K562 (cell line): Measurements from ENCODE around the gene PSMB10. TPM values are rescaled to one million over a fixed set of nuclear protein-coding genes. Genes with fewer than 3 reads are reported as not detected.

Source experiments
- FOXK2 ChIP-seq, 2 experiments: fragments of 450-650 bp; IDR thresholded peaks in 1 of 2; conservative IDR thresholded peaks in 1 of 2; 2 replicates each; pipeline ENCODE4 v1.6.1; 2016; ENCODE audit warnings: low read depth in 2 of 2, mild to moderate bottlenecking in 1 of 2
- FOXO4 ChIP-seq: fragments of 450-650 bp; formaldehyde crosslinking; IDR thresholded peaks from 2 replicates; pipeline ENCODE4 v1.4.0; 2020; ENCODE audit warnings: mild to moderate bottlenecking, moderate library complexity
- JUN ChIP-seq, 2 experiments: sonication (generic) in 1 of 2; formaldehyde crosslinking in 1 of 2; IDR thresholded peaks; 2 replicates each; pipeline versions ENCODE4 v1.6.1 to v1.8.0; 2012 to 2022; ENCODE audit warnings: borderline replicate concordance in 2 of 2, mild to moderate bottlenecking in 2 of 2, improper control_type of control experiment in 1 of 2, low read depth in 1 of 2, low read length in 1 of 2, missing genetic modification reagents in 1 of 2
- MEIS2 ChIP-seq: fragments of 450-650 bp; IDR thresholded peaks from 2 replicates; pipeline ENCODE4 v1.6.1; 2014; ENCODE audit warnings: mild to moderate bottlenecking; ENCODE audit not compliant: partially characterized antibody
- SMARCE1 ChIP-seq: fragments of 450-650 bp; IDR thresholded peaks from 2 replicates; pipeline ENCODE4 v1.7.1; 2016; ENCODE audit warnings: mild to moderate bottlenecking
- ZNF134 ChIP-seq: fragments of 250-450 bp; sonication (Bioruptor Pico); conservative IDR thresholded peaks from 2 replicates; pipeline ENCODE4 v1.4.0; 2020
- ZNF232 ChIP-seq: sonication (generic); formaldehyde crosslinking; IDR thresholded peaks from 2 replicates; pipeline ENCODE4 v1.8.0; 2022; ENCODE audit warnings: mild to moderate bottlenecking, missing genetic modification reagents
- ZNF239 ChIP-seq: fragments of 250-450 bp; sonication (Bioruptor Pico); IDR thresholded peaks from 2 replicates; pipeline ENCODE4 v1.4.0; 2020; ENCODE audit warnings: mild to moderate bottlenecking
- polyA plus RNA-seq, 8 experiments: library from polyadenylated mRNA; depleted of rRNA in 4 of 8; stranded (reverse) in 5 of 8; unstranded in 3 of 8; fragments of >200 nt; fragmentation: Nextera tagmentation in 2 of 8; fragmentation: Illumina TruSeq in 1 of 8; extraction: Ambion mirVana in 2 of 8; extraction: Trizol in 1 of 8; gene quantifications; 2 replicates each; pipeline versions ENCODE4 v1.2.1 to v1.2.3, GENCODE V29; 2011 to 2014; ENCODE audit warnings: inconsistent platforms in 1 of 8, missing spikeins in 1 of 8
- total RNA-seq, 7 experiments: library from RNA; depleted of rRNA in 6 of 7; stranded (reverse); fragments of >200 nt in 6 of 7; fragmentation: Illumina TruSeq in 2 of 7; extraction: Trizol in 2 of 7; gene quantifications; 2 replicates each; pipeline versions ENCODE4 v1.2.1 to v1.2.3, GENCODE V29; 2011 to 2021; ENCODE audit warnings: low replicate concordance in 1 of 7
- TF ChIP-seq, protein P1 (sequence below): fragments of 450-650 bp; IDR thresholded peaks from 2 replicates; pipeline ENCODE4 v1.6.1; 2016; ENCODE audit warnings: borderline replicate concordance
- TF ChIP-seq, protein P2 (sequence below), 2 experiments: fragments of 450-650 bp in 1 of 2; IDR thresholded peaks; 2 replicates each; pipeline ENCODE4 v1.6.1; 2011 to 2017; ENCODE audit warnings: low read depth in 2 of 2, antibody characterized with exemption in 1 of 2, borderline replicate concordance in 1 of 2, low read length in 1 of 2, mild to moderate bottlenecking in 1 of 2, mixed read lengths in 1 of 2; ENCODE audit not compliant: control insufficient read depth in 1 of 2
- TF ChIP-seq, protein P3 (sequence below): fragments of 450-650 bp; formaldehyde crosslinking; conservative IDR thresholded peaks from 2 replicates; pipeline ENCODE4 v1.4.0; 2022; ENCODE audit warnings: mild to moderate bottlenecking, missing genetic modification characterization
- TF ChIP-seq, protein P4 (sequence below): sonication (generic); formaldehyde crosslinking; IDR thresholded peaks from 2 replicates; pipeline ENCODE4 v1.8.1; 2023; ENCODE audit warnings: mild to moderate bottlenecking, missing genetic modification reagents, moderate library complexity
- TF ChIP-seq, protein P5 (sequence below): fragments of 250-450 bp; sonication (Bioruptor Pico); IDR thresholded peaks from 2 replicates; pipeline ENCODE4 v1.8.0; 2021; ENCODE audit warnings: moderate library complexity, mild to moderate bottlenecking, inconsistent platforms

The PSMB10 gene
- total and polyA plus RNA-seq, 9 of the 15 experiments (the other 6 are each of a cell fraction or from before 2014, with no cell fraction given), result 11.7 to 105 (median 51.0) TPM

GRCh38 chr16:67892899-67893742, 43.5 kb downstream of the PSMB10 start, which contains the start of gene PSKH1 (continued):
- TF ChIP-seq, protein P1, sequence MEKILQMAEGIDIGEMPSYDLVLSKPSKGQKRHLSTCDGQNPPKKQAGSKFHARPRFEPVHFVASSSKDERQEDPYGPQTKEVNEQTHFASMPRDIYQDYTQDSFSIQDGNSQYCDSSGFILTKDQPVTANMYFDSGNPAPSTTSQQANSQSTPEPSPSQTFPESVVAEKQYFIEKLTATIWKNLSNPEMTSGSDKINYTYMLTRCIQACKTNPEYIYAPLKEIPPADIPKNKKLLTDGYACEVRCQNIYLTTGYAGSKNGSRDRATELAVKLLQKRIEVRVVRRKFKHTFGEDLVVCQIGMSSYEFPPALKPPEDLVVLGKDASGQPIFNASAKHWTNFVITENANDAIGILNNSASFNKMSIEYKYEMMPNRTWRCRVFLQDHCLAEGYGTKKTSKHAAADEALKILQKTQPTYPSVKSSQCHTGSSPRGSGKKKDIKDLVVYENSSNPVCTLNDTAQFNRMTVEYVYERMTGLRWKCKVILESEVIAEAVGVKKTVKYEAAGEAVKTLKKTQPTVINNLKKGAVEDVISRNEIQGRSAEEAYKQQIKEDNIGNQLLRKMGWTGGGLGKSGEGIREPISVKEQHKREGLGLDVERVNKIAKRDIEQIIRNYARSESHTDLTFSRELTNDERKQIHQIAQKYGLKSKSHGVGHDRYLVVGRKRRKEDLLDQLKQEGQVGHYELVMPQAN, result peak; percentile 69; the same call in 1 of the 2 replicates
- no peak for TF ChIP-seq ZNF134 (CRISPR knock-in tag)
- TF ChIP-seq, protein P2, sequence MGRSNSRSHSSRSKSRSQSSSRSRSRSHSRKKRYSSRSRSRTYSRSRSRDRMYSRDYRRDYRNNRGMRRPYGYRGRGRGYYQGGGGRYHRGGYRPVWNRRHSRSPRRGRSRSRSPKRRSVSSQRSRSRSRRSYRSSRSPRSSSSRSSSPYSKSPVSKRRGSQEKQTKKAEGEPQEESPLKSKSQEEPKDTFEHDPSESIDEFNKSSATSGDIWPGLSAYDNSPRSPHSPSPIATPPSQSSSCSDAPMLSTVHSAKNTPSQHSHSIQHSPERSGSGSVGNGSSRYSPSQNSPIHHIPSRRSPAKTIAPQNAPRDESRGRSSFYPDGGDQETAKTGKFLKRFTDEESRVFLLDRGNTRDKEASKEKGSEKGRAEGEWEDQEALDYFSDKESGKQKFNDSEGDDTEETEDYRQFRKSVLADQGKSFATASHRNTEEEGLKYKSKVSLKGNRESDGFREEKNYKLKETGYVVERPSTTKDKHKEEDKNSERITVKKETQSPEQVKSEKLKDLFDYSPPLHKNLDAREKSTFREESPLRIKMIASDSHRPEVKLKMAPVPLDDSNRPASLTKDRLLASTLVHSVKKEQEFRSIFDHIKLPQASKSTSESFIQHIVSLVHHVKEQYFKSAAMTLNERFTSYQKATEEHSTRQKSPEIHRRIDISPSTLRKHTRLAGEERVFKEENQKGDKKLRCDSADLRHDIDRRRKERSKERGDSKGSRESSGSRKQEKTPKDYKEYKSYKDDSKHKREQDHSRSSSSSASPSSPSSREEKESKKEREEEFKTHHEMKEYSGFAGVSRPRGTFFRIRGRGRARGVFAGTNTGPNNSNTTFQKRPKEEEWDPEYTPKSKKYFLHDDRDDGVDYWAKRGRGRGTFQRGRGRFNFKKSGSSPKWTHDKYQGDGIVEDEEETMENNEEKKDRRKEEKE (IDR thresholded peaks at IDR 0.05; ENCODE audit: borderline replicate concordance in 1 of 2, control insufficient read depth in 1 of 2, low read depth in 2 of 2, low read length in 1 of 2), result no peak
- TF ChIP-seq ZNF232 (CRISPR knock-in tag), result peak; percentile 30; the same call in 1 of the 2 replicates
- no peak for TF ChIP-seq ZNF239
- TF ChIP-seq, protein P3, sequence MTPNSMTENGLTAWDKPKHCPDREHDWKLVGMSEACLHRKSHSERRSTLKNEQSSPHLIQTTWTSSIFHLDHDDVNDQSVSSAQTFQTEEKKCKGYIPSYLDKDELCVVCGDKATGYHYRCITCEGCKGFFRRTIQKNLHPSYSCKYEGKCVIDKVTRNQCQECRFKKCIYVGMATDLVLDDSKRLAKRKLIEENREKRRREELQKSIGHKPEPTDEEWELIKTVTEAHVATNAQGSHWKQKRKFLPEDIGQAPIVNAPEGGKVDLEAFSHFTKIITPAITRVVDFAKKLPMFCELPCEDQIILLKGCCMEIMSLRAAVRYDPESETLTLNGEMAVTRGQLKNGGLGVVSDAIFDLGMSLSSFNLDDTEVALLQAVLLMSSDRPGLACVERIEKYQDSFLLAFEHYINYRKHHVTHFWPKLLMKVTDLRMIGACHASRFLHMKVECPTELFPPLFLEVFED (CRISPR knock-in tag), result no peak
- TF ChIP-seq JUN (IDR thresholded peaks at IDR 0.05; ENCODE audit: borderline replicate concordance, low read depth, low read length), result no peak
- peak; percentile 84 for TF ChIP-seq JUN (CRISPR knock-in tag; IDR thresholded peaks at IDR 0.05; ENCODE audit: borderline replicate concordance)
- no peak for TF ChIP-seq SMARCE1
- peak; percentile 68 for TF ChIP-seq MEIS2
- TF ChIP-seq, protein P4, sequence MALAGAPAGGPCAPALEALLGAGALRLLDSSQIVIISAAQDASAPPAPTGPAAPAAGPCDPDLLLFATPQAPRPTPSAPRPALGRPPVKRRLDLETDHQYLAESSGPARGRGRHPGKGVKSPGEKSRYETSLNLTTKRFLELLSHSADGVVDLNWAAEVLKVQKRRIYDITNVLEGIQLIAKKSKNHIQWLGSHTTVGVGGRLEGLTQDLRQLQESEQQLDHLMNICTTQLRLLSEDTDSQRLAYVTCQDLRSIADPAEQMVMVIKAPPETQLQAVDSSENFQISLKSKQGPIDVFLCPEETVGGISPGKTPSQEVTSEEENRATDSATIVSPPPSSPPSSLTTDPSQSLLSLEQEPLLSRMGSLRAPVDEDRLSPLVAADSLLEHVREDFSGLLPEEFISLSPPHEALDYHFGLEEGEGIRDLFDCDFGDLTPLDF (CRISPR knock-in tag), result 0 out of 2 replicates have a peak, but pooled peaks have one; percentile 35
- peak in 1 of 2 experiments; percentile 13; a peak in 2 of 4 replicates for TF ChIP-seq FOXK2 (conservative IDR thresholded peaks at IDR 0.05 in 1 of 2, IDR thresholded peaks at IDR 0.05 in 1 of 2; ENCODE audit: low read depth in 2 of 2)
- TF ChIP-seq, protein P5, sequence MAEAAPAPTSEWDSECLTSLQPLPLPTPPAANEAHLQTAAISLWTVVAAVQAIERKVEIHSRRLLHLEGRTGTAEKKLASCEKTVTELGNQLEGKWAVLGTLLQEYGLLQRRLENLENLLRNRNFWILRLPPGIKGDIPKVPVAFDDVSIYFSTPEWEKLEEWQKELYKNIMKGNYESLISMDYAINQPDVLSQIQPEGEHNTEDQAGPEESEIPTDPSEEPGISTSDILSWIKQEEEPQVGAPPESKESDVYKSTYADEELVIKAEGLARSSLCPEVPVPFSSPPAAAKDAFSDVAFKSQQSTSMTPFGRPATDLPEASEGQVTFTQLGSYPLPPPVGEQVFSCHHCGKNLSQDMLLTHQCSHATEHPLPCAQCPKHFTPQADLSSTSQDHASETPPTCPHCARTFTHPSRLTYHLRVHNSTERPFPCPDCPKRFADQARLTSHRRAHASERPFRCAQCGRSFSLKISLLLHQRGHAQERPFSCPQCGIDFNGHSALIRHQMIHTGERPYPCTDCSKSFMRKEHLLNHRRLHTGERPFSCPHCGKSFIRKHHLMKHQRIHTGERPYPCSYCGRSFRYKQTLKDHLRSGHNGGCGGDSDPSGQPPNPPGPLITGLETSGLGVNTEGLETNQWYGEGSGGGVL (CRISPR knock-in tag), result no peak
- TF ChIP-seq FOXO4, result no peak; the same call in 1 of the 2 replicates
